ENCODE data around the gene ANKRD39.

- TF ChIP-seq GABPA (tag; conservative IDR thresholded peaks at IDR 0.05; ENCODE audit: low read depth): no peak
- no peak for TF ChIP-seq CTCF (IDR thresholded peaks at IDR 0.05 in 2 of 3, conservative IDR thresholded peaks at IDR 0.05 in 1 of 3; ENCODE audit: insufficient read depth in 2 of 3, low read depth in 1 of 3, low read length in 3 of 3)
- TF ChIP-seq NFXL1 (CRISPR knock-in tag; IDR thresholded peaks at IDR 0.05): no peak
- no peak for TF ChIP-seq RAD51 (IDR thresholded peaks at IDR 0.05; ENCODE audit: borderline replicate concordance, low read depth)
- no peak for TF ChIP-seq POLR2AphosphoS5 (IDR thresholded peaks at IDR 0.05; ENCODE audit: control insufficient read depth, insufficient read depth, low read depth, low read length)
- no peak for TF ChIP-seq LEF1 (IDR thresholded peaks at IDR 0.05)
Observed at GRCh38 chr2:96875498-96876268, 17.9 kb upstream of the ANKRD39 start.

Data from K562 (cell line).